ENCODE results near the gene IFITM5.
"Not testable (repeated sequence)": the region's sequence is repeated elsewhere in the genome, so short reads cannot be mapped to it uniquely, and the experiment has no call there.

IFITM5 gene

DNA sequence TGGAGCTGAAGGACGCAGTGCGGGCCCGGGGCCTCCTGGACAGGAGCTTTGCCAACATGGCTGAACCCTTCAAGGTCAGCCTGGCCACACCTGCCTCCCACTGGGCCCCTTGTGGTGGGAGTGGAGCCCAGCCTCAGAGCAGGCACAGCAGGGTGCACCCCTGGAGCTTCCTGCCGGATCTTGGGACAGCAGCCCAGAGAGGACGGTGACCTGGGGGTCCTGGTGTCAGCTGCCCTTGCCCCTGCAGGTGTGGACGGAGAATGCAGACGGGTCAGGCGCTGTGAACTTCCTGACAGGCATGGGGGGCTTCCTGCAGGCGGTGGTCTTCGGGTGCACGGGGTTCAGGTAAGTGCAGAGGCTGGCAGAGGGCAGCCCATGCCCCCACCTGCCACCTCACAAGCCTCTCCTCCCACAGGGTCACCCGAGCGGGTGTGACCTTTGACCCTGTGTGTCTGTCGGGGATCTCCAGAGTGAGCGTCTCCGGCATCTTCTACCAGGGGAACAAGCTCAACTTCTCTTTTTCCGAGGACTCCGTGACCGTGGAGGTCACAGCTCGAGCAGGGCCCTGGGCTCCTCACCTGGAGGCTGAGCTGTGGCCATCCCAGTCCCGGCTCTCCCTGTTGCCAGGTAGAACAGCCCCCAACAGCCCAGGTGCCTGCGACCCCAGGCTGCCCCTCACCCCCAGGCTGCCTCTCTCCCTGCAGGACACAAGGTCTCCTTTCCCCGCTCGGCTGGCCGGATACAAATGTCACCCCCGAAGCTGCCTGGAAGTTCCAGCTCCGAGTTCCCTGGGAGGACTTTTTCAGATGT, 5.3 kb downstream of the IFITM5 start:
- no peak for DNase-seq

- no peak for DNase-seq
Observed at GRCh38 chr11:293271-293851, 6.0 kb downstream of the IFITM5 start.

- no peak for DNase-seq
Observed at GRCh38 chr11:292211-293121, 6.9 kb downstream of the IFITM5 start.

GRCh38 chr11:291281-292210, 7.8 kb downstream of the IFITM5 start:
- DNase-seq, result no peak

DNA sequence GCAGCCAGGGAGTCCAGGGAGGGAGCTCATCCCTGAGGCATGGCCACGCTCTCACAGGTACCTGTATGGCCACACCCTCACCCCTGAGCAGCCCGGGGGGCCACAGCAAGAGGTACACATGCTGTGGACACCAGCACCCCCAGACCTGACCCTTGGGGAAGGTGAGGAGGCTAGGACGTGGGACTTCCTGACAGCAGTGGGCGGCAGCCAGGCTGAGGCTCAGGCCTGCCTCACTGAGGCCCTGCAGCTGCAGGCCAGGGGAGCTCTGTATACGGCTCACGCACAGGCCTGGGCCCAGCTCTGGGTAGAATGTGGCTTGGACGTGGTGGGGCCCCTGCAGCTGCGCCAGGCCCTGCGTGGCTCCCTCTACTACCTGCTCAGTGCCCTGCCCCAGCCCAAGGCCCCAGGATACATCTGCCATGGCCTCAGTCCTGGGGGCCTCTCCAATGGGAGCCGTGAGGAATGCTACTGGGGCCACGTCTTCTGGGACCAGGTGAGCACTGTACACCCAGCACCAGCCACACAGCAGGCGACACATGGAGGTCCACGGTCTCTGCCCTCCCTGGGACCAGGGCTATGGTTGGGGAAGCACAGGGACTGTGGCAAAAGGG, 8.6 kb downstream of the IFITM5 start:
- no peak for DNase-seq

- no peak for DNase-seq
Observed at GRCh38 chr11:289712-290620, 9.4 kb downstream of the IFITM5 start.

DNA sequence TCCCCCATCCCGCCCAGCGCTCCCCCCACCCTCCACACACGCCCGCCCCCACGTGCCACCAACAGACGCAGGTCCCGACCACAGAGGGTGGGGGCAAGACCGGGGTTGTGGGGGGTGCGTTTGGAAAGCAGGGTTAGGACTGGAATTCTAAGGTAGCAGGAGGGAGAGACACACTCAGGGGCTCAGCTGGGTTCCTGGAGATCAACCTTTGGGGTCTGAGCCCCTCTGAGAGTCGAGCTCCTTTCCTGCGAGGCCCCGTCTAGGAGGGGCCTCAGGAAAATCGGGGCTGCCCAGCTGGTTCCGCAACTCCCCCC, 10.0 kb downstream of the IFITM5 start:
- DNase-seq, result no peak

DNA sequence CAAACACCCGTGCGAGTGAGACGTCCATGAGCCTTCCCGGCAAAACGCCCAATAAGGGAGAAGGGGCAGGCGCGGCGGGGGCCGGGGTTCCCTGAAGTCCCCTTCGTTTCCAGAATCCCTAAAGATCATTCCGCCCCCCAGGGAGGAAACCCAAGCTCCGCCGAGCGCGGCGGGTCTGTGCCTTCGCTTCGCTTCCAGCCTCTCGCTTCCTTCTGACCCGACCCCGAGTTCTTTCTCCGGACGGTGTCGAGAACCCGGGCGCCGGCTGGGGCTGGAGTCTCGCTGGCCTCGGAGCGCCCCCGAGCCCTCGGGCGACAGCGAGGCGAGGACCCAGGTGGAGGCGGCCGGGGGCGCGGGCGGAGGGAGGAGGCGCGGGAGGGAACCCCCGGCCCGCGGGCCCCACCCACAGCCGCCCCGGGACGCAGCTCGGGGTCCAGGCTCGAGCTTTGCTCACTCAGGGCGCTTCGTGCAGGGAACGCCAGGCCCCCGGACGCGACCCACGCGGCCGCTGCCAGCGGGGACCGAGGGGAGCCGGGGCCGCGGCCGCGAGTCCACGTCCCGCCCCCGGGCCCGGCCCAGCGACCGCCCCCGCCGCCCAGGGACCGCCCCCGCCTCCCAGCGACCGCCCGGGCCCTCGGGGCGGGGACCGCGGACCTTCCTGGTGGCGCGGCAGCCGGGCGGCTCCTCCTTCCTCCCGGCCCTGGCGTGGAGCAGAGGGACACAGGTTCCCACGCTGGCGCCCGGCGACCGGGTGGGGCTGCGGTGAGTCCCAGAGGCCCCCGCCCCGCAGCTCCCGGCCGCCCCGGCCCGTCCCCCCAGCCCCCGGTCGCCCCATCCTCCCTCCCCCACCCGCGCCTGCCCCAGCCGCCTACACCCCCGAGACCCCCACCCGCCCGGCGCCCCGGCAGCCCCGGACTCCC, 10.6 kb downstream of the IFITM5 start, which contains the start of gene PGGHG:
Gene PGGHG (plus strand): TSS at position 649 of the 920 bp plus-strand sequence. CDS start 691 bp downstream, outside the sequence.
- DNase-seq, result peak; percentile 25 to 55

DNA sequence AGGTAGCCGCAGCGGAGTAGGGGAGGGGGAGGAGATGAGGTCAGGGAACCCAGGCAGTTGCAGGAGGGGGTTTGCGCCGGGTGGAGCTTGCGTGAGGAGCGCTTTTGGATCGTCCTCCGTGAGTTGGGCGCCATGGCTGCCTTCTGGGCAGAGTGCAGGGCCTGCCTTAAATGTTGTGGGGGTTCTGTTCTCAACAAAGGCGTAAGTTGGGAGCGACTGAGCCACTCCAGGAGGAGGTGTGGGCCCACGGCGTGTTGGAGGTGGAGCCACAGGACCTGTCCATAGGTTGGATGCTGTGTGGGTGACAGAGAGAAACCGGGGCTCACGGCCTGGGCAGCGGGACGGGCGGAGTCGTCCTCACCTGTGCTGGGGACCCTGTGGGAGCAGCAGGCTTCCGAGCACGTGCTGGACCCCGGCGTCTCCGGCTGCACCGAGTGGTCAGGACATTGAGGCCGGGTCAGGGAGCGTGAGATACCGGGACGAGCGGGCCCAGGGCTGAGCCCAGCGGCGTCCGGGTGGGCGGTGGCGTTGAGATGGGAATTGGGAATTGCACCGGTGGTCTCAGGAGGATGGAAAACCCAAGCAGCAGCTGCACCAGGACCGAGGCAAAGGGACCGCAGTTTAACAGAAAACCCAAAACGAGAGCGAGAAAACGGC, 11.4 kb downstream of the IFITM5 start:
- no peak for DNase-seq

DNA sequence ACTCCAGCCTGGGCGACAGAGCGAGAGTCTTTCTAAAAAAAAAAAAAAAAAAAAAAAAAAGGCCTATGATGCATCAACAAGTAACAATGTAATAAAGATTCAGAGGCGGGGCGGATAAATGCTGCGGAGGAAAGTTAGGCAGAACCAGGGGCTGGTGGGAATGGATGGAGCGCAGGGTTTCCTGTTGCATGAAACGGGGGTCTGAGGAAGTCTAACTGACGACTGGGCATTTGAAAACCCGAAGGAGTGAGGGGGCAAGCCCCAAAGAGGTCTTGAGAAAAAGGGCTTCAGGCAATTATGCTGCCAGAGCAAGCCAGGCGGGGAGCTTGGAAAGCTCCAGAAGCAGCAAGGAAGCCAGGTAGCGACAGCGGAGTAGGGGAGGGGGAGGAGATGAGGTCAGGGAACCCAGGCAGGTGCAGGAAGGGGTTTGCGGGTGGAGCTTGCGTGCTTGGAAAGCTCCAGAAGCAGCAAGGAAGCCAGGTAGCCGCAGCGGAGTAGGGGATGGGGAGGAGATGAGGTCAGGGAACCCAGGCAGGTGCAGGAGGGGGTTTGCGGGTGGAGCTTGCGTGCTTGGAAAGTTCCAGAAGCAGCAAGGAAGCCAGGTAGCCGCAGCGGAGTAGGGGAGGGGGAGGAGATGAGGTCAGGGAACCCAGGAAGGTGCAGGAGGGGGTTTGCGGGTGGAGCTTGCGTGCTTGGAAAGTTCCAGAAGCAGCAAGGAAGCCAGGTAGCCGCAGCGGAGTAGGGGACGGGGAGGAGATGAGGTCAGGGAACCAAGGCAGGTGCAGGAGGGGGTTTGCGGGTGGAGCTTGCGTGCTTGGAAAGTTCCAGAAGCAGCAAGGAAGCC, 12.1 kb downstream of the IFITM5 start:
- not testable (repeated sequence) for DNase-seq

GRCh38 chr11:285894-286220, 13.5 kb downstream of the IFITM5 start:
- no peak for DNase-seq

DNA sequence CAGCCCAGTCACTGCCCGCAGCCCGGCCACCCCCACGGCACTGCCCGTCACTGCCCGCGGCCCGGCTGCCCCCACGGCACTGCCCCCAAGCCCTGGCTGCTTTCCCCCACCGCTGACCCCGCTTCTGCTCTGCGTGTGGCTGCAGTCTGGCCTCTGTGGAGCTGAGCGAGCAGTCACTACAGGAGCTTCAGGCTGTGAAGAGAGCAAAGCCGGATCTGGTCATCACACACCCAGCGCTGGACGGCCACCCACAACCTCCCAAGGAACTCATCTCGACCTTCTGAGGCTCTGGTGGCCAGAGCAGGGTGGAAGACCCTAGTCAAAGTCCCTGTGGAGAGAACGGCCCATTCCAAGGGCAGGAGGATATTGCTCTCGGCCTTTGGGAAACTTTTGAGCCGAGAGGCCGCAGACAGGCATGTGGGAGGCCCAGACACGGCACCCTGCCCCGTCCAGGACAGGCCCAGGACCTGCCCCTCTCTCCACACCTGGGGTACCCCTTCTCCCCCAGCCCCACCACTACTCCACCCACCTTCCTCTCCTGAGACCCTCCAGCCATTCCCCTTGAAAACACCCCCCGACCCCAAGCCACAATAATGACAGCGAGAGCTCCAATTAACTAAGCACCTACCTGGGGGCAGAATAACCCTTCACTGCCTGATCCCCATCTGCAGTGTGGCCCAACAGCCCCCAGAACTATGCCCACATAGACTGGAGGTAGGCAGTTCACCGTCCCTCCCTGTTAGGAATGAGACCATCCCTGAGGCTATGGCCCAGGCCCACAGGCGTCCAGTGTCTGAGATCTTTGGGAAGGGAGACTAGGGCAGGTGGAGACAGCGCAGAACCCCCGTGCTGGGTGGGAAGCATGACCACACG, 14.1 kb downstream of the IFITM5 start:
- DNase-seq, result no peak

DNA sequence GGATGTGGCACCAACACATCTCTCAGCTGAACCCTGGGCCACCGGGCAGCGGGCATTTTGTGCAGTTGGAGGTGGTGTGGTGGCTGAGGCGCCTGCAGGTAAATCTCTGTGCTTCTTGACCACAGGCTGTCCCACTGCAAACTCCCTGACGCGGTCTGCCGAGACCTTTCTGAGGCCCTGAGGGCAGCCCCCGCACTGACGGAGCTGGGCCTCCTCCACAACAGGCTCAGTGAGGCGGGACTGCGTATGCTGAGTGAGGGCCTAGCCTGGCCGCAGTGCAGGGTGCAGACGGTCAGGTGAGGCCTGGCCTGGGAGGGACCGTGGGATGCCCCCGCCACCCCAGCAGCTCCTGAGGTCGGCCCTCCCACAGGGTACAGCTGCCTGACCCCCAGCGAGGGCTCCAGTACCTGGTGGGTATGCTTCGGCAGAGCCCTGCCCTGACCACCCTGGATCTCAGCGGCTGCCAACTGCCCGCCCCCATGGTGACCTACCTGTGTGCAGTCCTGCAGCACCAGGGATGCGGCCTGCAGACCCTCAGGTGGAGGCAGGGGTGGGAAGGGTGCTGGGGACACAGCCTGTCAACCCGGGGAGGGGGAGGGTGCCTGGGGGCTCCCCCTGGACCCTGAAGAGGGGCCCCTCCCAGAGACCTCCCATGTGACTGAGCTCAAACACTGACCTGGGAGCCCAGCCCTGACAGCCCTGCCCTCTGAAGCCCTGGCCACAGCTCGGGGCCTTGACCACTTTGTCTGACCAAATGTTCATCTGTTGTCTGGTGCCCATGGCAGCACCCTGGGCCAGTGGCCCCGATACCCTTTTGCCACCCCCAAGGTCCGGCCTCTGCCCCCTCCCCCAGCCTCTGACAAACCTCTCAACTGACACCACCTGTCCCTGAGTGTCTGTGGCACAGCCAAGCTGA, 15.0 kb downstream of the IFITM5 start:
- no peak for DNase-seq

DNA sequence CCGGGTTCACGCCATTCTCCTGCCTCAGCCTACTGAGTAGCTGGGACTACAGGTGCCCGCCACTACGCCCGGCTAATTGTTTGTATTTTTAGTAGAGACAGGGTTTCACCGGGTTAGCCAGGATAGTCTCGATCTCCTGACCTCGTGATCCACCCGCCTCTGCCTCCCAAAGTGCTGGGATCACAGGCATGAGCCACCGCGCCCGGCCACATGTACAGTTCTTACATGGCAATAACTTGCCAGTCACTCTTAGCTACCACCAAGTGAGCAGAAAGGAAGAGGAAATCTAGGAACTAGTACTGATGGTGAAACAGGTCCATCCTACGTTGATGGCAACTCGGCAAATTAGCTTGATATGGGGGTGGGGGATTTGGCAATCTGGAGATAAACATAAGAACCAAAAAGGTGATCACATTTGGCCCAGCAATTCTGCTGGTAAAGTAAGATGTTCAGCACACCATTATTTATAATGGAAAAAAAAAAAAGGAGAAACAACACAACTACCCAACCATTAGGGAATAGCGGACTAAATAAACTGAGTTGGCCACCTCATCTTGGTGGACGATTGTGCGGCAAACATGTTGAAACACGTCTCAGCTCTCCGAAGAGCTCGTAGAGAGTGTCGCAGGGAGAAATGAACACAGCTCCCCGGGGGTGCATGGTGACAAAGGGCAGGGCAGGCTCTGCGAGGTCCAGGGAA, 15.8 kb downstream of the IFITM5 start:
- no peak for DNase-seq

- DNase-seq, result no peak
Observed at GRCh38 chr11:282630-283360, 16.5 kb downstream of the IFITM5 start.
